CD14-positive monocyte (primary cell): ENCODE measurements around the gene LAMA3. TPM values are rescaled to one million over a fixed set of nuclear protein-coding genes. Genes with fewer than 3 reads are reported as not detected.

Experiments used
- DNase-seq, 3 donors: peaks; one replicate each; pipeline ENCODE4 v3.0.0-alpha.2; 2011 to 2022
- H2AFZ ChIP-seq: 2 replicates; pipeline ENCODE4 v1.6.0; 2012; ENCODE audit warnings: mild to moderate bottlenecking, low read depth, low read length, inconsistent platforms; ENCODE audit not compliant: insufficient read depth, poor library complexity, severe bottlenecking
- H3K27ac ChIP-seq, 2 donors: 1 replicate in 1 of 2; 2 replicates in 1 of 2; pipeline ENCODE4 v1.5.1; 2012 to 2013; ENCODE audit warnings: low read length in 2 of 2, control low read depth in 1 of 2, inconsistent platforms in 1 of 2, low read depth in 1 of 2, mild to moderate bottlenecking in 1 of 2
- H3K27me3 ChIP-seq, 2 donors: one replicate each; pipeline versions ENCODE4 v1.6.0 to v1.6.1; 2011 to 2013; ENCODE audit warnings: low read length in 2 of 2; ENCODE audit not compliant: control insufficient read depth in 2 of 2, insufficient read depth in 2 of 2
- H3K36me3 ChIP-seq, 2 donors: replicated peaks in 1 of 2; 1 replicate in 1 of 2; 2 replicates in 1 of 2; pipeline versions ENCODE4 v1.5.1 to v1.6.1; 2012 to 2013; ENCODE audit warnings: low read length in 2 of 2, control low read depth in 1 of 2, inconsistent platforms in 1 of 2, mild to moderate bottlenecking in 1 of 2; ENCODE audit not compliant: insufficient read depth in 2 of 2, control insufficient read depth in 1 of 2
- H3K4me1 ChIP-seq, 2 donors: 1 replicate in 1 of 2; 2 replicates in 1 of 2; pipeline versions ENCODE4 v1.5.1 to v1.6.1; 2012 to 2013; ENCODE audit warnings: low read length in 2 of 2, control low read depth in 1 of 2, inconsistent platforms in 1 of 2, mild to moderate bottlenecking in 1 of 2, moderate library complexity in 1 of 2; ENCODE audit not compliant: insufficient read depth in 2 of 2, control insufficient read depth in 1 of 2
- H3K4me2 ChIP-seq: replicated peaks from 2 replicates; pipeline ENCODE3; 2012; ENCODE audit warnings: low read length, moderate library complexity, mild to moderate bottlenecking; ENCODE audit not compliant: poor library complexity, severe bottlenecking; ENCODE audit errors: extremely low read depth
- H3K4me3 ChIP-seq, 3 experiments: fragments of 200-600 bp in 1 of 3; sonication (generic) in 1 of 3; replicated peaks in 1 of 3; 1 replicate in 2 of 3; 2 replicates in 1 of 3; pipeline ENCODE4 v1.5.1; 2011 to 2013; ENCODE audit warnings: low read length in 3 of 3, mild to moderate bottlenecking in 3 of 3, control low read depth in 2 of 3, low read depth in 2 of 3, inconsistent platforms in 1 of 3, moderate library complexity in 1 of 3
- H3K79me2 ChIP-seq: 2 replicates; pipeline ENCODE4 v1.6.0; 2012; ENCODE audit warnings: mild to moderate bottlenecking, control low read depth, inconsistent platforms, low read length, moderate library complexity; ENCODE audit not compliant: insufficient read depth
- H3K9ac ChIP-seq: 2 replicates; pipeline ENCODE4 v1.6.0; 2017; ENCODE audit warnings: low read length, mild to moderate bottlenecking; ENCODE audit not compliant: insufficient read depth, poor library complexity, severe bottlenecking
- H3K9me3 ChIP-seq, 2 donors: replicated peaks in 1 of 2; 1 replicate in 1 of 2; 2 replicates in 1 of 2; pipeline versions ENCODE4 v1.5.1 to v1.6.1; 2012 to 2013; ENCODE audit warnings: low read length in 2 of 2, control low read depth in 1 of 2; ENCODE audit not compliant: control insufficient read depth in 1 of 2, insufficient read depth in 1 of 2
- H4K20me1 ChIP-seq: 2 replicates; pipeline ENCODE4 v1.6.0; 2012; ENCODE audit warnings: mild to moderate bottlenecking, low read length, control low read depth, moderate library complexity; ENCODE audit not compliant: insufficient read depth
- H3K27ac Mint-ChIP-seq, 7 donors: one replicate each; pipeline ENCODE4 v1.8.0; 2020; ENCODE audit warnings: mild to moderate bottlenecking in 7 of 7, mixed read lengths in 7 of 7, moderate library complexity in 6 of 7, inconsistent platforms in 2 of 7
- H3K27me3 Mint-ChIP-seq, 3 donors: one replicate each; pipeline ENCODE4 v1.8.0; 2021 to 2022; ENCODE audit warnings: low read depth in 3 of 3, mild to moderate bottlenecking in 3 of 3, mixed read lengths in 3 of 3, moderate library complexity in 3 of 3, inconsistent platforms in 1 of 3
- H3K36me3 Mint-ChIP-seq, 2 donors: one replicate each; pipeline ENCODE4 v1.8.0; 2020; ENCODE audit warnings: mixed read lengths in 2 of 2, inconsistent platforms in 1 of 2, mild to moderate bottlenecking in 1 of 2
- H3K4me1 Mint-ChIP-seq: one replicate; pipeline ENCODE4 v1.8.0; 2020; ENCODE audit warnings: mild to moderate bottlenecking, mixed read lengths
- H3K4me3 Mint-ChIP-seq, 2 donors: one replicate each; pipeline ENCODE4 v1.8.0; 2020; ENCODE audit warnings: mild to moderate bottlenecking in 2 of 2, mixed read lengths in 2 of 2, moderate library complexity in 1 of 2
- H3K9me3 Mint-ChIP-seq, 7 donors: one replicate each; pipeline ENCODE4 v1.8.0; 2020 to 2022; ENCODE audit warnings: mixed read lengths in 7 of 7, mild to moderate bottlenecking in 6 of 7, moderate library complexity in 6 of 7, inconsistent platforms in 2 of 7
- CTCF ChIP-seq: fragments of 200-600 bp; IDR thresholded peaks from one replicate; pipeline ENCODE4 v1.8.0; 2022; ENCODE audit warnings: antibody characterized with exemption, mild to moderate bottlenecking
- WGBS: methylation state at CpG from one replicate; pipeline ENCODE4 v1.1.5; 2013; ENCODE audit warnings: missing lambda C conversion rate; ENCODE audit not compliant: insufficient coverage; 5-methylcytosine and 5-hydroxymethylcytosine counted together
- intact Hi-C, 2 donors: fragments of 100-400 bp; cut with micrococcal nuclease; formaldehyde crosslinking; loops; one replicate each; pipeline versions ENCODE4 v1.15.0 to v1.15.1; 2023
- polyA plus RNA-seq, 3 donors: library from polyadenylated mRNA; depleted of rRNA in 1 of 3; unstranded in 2 of 3; stranded (reverse) in 1 of 3; fragments of 300-500 nt in 2 of 3; fragments of >200 nt in 1 of 3; fragmentation: Illumina TruSeq in 2 of 3; gene quantifications; 1 replicate in 2 of 3; 2 replicates in 1 of 3; pipeline ENCODE4 v1.2.3, GENCODE V29; 2012 to 2021

LAMA3 gene
- polyA plus RNA-seq, 3 donors = not detected

- H3K9me3 ChIP-seq = no peaks in the 10 kb centered on the region
- no peaks in the 10 kb centered on the region for H3K36me3 ChIP-seq
- intact Hi-C loops = no loop called here
- H3K4me3 ChIP-seq = no peak overlapping the region
- H3K9ac ChIP-seq = no peak overlapping the region
- Mint-ChIP-seq H3K4me3 (no peak overlapping the region), H3K36me3 (no peaks in the 10 kb centered on the region), H3K4me1 (peaks cover 33% of the 10 kb centered on the region), H3K27me3 (peaks cover 0 to 3% (median 0%) of the 10 kb centered on the region in 3 donors), H3K27ac (no peak overlapping the region), H3K9me3 (peaks cover 0 to 2% (median 0%) of the 10 kb centered on the region in 7 donors)
- WGBS = 100% methylated on average over 1 of the region's 5 CpGs
- no peak overlapping the region for H3K27ac ChIP-seq
- H3K4me1 ChIP-seq = peaks cover 13 to 22% of the 10 kb centered on the region in 2 donors
- H3K4me2 ChIP-seq = no peak overlapping the region
- H3K27me3 ChIP-seq = no peaks in the 10 kb centered on the region
- no peak for DNase-seq
- H2AFZ ChIP-seq = no peak overlapping the region
- H4K20me1 ChIP-seq = no peaks in the 10 kb centered on the region
- TF ChIP-seq CTCF = no peak
- no peaks in the 10 kb centered on the region for H3K79me2 ChIP-seq
Measured at GRCh38 chr18:23856466-23857163, 167.4 kb downstream of the LAMA3 start.

GRCh38 chr18:23857164-23857552 is 167.9 kb downstream of the LAMA3 start:
- H3K27ac ChIP-seq = no peak overlapping the region
- H3K27me3 Mint-ChIP-seq = peaks cover 0 to 3% (median 0%) of the 10 kb centered on the region in 3 donors
- H3K4me2 ChIP-seq = no peak overlapping the region
- peaks cover 0 to 2% (median 0%) of the 10 kb centered on the region in 7 donors for H3K9me3 Mint-ChIP-seq
- H3K9me3 ChIP-seq = no peaks in the 10 kb centered on the region
- intact Hi-C loops = no loop called here
- H3K27me3 ChIP-seq = no peaks in the 10 kb centered on the region
- H3K4me1 ChIP-seq = peaks cover 18 to 28% of the 10 kb centered on the region in 2 donors
- H3K9ac ChIP-seq = no peak overlapping the region
- no peak for DNase-seq
- H3K4me3 Mint-ChIP-seq = no peak overlapping the region
- no peak overlapping the region for H3K4me3 ChIP-seq
- no peaks in the 10 kb centered on the region for H3K36me3 ChIP-seq
- TF ChIP-seq CTCF = no peak
- H3K4me1 Mint-ChIP-seq = peaks cover 38% of the 10 kb centered on the region
- no peaks in the 10 kb centered on the region for H3K36me3 Mint-ChIP-seq
- WGBS = 100% methylated on average over 1 of the region's 5 CpGs
- H3K27ac Mint-ChIP-seq = peak overlapping the region in 1 of 7 donors; percentile 61
- H3K79me2 ChIP-seq = no peaks in the 10 kb centered on the region
- H2AFZ ChIP-seq = no peak overlapping the region
- no peaks in the 10 kb centered on the region for H4K20me1 ChIP-seq
